Fibroblast of mammary gland (primary cell): ENCODE results near the gene RAB43.
"Not testable (repeated sequence)": the region's sequence is repeated elsewhere in the genome, so short reads cannot be mapped to it uniquely, and the experiment has no call there.

Experiments used
- DNase-seq: peaks from one replicate; pipeline ENCODE4 v3.0.0-alpha.2; 2010; ENCODE audit warnings: low read depth
- H3K4me3 ChIP-seq: 2 replicates; pipeline ENCODE4 v1.5.1; 2011; ENCODE audit warnings: low read depth, mild to moderate bottlenecking, low read length, moderate library complexity; ENCODE audit not compliant: control insufficient read depth
- TF ChIP-seq, protein P1 (sequence below): conservative IDR thresholded peaks from 2 replicates; pipeline ENCODE4 v1.5.1; 2011; ENCODE audit warnings: low read depth, low read length, inconsistent platforms; ENCODE audit not compliant: control insufficient read depth, insufficient read depth

RAB43 gene

DNA sequence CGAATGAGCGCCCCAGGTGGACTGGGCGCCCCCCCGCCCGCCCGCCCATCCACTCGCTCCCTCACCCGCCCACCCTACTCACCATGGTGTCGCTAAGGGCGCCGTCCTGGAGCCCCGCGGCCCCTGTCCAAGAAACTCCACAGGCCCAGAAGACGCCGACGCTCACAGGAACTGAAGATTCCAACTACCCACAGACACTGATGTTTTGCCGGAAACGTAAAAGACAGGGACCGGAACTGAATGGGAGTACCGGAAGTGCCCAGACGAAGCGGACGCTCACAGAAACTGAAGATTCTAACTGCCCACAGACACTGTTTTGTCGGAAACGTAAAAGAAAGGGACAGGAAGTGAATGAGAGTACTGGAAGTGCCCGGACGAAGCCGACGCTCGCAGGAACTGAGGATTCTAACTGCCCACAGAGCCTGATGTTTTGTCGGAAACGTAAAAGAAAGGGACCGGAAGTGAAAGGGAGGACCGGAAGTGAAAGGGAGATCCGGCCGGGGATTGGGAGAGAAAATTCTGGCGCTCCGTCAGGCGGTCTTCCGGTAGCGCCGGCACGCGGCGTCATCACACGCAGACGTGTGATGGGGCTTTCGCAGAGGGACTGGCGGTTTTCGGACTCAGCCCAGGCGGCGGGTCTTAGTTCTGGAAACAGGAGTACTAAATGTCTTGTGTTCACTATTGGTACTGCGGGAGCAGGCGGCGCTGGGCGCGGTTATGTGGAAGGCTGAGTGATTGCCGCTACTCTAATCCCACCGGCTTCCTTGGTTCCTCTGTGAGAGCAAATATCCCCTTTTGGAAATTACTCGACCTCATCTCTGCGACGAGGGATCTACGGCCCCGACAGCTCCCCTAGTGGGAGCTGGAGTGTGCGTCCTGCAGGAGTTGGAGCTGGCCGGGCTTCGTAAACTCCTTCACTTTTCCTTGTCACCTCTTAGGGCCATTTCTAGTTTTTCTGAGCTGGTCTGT lies 39.6 kb upstream of the RAB43 start, which contains the start of gene ISY1:
ISY1 (minus strand) TSS at position 173 of the 969 bp plus-strand sequence; CDS start at position 85, 88 bp downstream.
- TF ChIP-seq, protein P1, sequence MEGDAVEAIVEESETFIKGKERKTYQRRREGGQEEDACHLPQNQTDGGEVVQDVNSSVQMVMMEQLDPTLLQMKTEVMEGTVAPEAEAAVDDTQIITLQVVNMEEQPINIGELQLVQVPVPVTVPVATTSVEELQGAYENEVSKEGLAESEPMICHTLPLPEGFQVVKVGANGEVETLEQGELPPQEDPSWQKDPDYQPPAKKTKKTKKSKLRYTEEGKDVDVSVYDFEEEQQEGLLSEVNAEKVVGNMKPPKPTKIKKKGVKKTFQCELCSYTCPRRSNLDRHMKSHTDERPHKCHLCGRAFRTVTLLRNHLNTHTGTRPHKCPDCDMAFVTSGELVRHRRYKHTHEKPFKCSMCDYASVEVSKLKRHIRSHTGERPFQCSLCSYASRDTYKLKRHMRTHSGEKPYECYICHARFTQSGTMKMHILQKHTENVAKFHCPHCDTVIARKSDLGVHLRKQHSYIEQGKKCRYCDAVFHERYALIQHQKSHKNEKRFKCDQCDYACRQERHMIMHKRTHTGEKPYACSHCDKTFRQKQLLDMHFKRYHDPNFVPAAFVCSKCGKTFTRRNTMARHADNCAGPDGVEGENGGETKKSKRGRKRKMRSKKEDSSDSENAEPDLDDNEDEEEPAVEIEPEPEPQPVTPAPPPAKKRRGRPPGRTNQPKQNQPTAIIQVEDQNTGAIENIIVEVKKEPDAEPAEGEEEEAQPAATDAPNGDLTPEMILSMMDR: peak; percentile 84
- peak within 1 kb of the TSS; percentile 97 for H3K4me3 ChIP-seq
- peak; percentile 97 for DNase-seq

DNA sequence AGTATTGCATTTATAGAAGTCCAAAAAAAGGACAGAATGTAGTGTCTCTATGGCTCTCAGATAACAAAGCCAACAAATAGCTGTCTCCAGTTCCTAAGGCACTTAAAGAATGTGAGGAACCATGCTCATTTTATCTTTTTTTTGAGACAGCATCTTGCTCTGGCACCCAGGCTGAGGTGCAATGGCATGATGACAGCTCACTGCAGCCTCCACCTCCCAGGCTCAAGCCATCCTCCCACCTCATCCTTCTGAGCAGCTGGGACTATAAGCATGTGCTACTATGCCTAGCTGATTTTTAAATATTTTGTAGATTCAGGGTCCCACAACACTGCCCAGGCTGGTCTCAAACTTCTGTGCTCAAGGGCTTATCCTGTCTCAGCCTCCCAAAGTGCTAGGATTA lies 23.2 kb upstream of the RAB43 start:
- TF ChIP-seq, protein P1: no peak
- no peak overlapping the region for H3K4me3 ChIP-seq
- DNase-seq: no peak

DNA sequence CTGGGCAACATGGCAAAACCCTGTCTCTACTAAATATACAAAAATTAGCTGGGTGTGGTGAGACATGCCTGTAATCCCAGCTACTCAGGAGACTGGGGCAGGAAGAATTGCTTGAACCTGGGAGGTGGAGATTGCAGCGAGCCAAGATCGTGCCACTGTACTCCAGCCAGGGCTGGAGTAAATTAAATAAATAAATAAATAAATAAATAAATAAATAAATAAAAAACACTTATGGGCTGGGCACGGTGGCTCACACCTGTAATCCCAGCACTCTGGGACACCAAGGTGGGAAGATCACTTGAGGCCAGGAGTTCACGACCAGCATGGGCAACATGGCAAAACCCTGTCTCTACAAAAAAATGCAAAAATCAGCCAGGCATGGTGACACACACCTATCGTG lies 19.4 kb upstream of the RAB43 start:
- H3K4me3 ChIP-seq, DNase-seq: not testable (repeated sequence)

DNA sequence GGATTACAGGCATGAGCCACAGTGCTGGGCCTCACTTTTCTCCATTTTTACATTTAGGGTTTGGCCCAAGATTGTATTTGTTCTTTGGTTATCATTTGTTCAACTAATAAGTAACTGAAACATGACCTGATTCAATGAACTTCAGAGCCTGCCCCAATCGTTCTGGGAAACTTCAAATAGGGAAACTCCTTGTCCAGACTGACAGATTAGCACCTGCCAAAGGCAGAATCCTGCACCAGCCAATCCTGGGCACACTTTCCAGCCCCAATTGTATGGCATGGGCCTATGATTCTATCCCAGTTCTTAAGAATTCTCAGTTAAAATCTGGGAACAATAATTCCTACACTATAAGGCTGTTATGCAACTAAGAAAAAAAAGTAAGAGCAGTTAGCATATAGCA lies 18.3 kb upstream of the RAB43 start:
- TF ChIP-seq, protein P1: no peak
- no peak for DNase-seq
- no peak overlapping the region for H3K4me3 ChIP-seq

DNA sequence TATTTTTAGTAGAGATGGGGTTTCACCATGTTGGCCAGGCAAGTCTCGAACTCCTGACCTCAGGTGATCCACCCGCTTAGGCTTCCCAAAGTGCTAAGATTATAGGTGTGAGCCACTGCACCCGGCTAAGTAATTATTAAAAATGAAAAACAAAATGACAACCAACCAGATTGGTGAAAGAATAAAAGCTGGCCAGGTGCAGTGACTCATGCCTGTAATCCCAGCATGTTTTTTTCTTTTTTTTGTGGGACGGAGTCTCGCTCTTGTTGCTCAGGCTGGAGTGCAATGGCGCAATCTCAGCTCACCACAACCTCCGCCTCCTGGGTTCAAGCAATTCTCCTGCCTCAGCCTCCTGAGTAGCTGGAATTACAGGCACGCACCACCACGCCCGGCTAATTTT lies 14.7 kb upstream of the RAB43 start:
- not testable (repeated sequence) for H3K4me3 ChIP-seq, DNase-seq

DNA sequence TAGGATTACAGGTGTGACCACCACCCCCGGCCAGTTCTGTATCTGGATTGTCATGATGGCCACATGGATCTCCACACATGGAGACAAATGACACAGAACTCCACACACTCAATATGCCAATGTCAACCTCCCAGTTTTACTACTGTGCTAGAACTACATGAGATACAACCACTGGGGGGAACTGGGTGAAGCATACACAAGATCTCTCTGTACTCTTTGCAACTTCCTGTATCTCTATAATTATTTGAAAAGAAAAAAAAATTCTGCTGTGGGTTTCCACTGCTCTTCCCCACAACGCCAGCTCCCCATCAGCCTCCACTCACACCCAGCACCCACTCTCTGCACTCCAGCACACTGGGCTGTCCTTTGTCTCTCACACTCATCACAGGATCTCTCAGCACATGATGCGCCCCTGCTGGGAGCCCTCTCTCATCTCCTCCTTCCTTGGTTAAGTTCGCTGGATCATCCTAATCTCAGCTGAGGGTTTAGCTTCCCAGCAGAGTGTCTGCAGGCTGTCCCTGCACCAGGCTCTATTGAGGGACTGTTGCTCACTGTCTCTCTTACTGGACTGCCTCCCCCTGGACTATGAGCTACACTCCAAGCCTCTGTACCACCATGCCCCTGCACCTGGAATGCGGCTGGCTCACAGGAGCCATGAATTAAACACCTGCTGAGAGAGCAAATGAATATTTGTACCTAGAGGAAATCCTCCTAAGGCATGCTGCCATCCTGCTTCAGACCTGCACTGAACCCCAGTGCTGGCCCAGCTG lies 10.7 kb upstream of the RAB43 start:
- TF ChIP-seq, protein P1: no peak
- no peak for DNase-seq
- H3K4me3 ChIP-seq: no peak overlapping the region

DNA sequence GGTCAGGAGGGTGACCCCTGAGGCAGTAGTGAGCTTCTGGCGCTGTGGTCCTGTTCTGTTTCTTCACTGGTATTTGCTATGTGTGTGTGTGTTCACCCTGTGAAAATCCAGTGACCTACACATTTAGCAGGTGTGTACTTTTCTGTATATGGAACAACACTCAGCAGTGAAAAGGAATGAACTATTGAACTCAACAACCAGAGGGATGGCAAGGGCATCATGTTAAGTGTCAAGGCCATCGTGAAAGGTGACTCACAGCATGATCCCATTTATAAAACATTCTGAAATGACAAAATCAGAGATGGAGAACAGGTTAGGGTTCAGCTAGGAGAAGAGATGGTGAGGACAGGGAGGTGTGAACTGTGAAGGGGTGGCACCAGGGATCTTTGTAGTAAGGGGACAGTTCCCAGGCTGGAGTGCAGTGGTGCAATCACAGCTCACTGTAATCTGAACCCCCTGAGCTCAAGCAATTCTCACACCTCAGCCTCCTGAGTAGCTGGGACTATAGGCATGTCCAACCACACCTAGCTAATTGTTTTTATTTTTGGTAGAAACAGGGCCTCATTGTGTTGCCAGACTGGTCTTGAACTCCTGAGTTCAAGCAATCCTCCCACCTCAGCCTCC lies 10.0 kb upstream of the RAB43 start:
- no peak for DNase-seq
- no peak overlapping the region for H3K4me3 ChIP-seq
- TF ChIP-seq, protein P1: no peak
